IPS-15b (cell line): ENCODE results near the gene SINHCAF.
A peak's percentile ranks its signal among the peaks of the same experiment; 100 is the strongest.
"Not testable (repeated sequence)": the region's sequence is repeated elsewhere in the genome, so short reads cannot be mapped to it uniquely, and the experiment has no call there.

Experiments used
- H3K27me3 ChIP-seq: one replicate; pipeline ENCODE4 v1.6.1; 2013; ENCODE audit warnings: low read length; ENCODE audit not compliant: control insufficient read depth, insufficient read depth
- H3K36me3 ChIP-seq: one replicate; pipeline ENCODE4 v1.6.1; 2013; ENCODE audit warnings: low read length; ENCODE audit not compliant: control insufficient read depth, insufficient read depth
- H3K4me1 ChIP-seq: one replicate; pipeline ENCODE4 v1.6.1; 2013; ENCODE audit warnings: mild to moderate bottlenecking, low read length; ENCODE audit not compliant: control insufficient read depth, insufficient read depth
- H3K4me3 ChIP-seq: one replicate; pipeline ENCODE4 v1.5.1; 2013; ENCODE audit warnings: low read depth, low read length
- H3K9ac ChIP-seq: one replicate; pipeline ENCODE4 v1.6.1; 2013; ENCODE audit warnings: low read depth, mild to moderate bottlenecking, low read length
- H3K9me3 ChIP-seq: one replicate; pipeline ENCODE4 v1.6.1; 2013; ENCODE audit warnings: mild to moderate bottlenecking, low read length; ENCODE audit not compliant: control insufficient read depth, insufficient read depth

The SINHCAF gene

GRCh38 chr12:31325877-31326631 is at the start of gene SINHCAF:
Gene SINHCAF (minus strand): TSS chr12:31326150. CDS start chr12:31298204, 27,946 bp downstream.
- Histone ChIP-seq H3K9ac (peak within 1 kb of the TSS; percentile 99), H3K9me3 (no peaks in the 10 kb centered on the region), H3K4me3 (peak within 1 kb of the TSS; percentile 98), H3K36me3 (peaks cover 7% of the 10 kb centered on the region), H3K4me1 (peaks cover 12% of the 10 kb centered on the region), H3K27me3 (no peaks in the 10 kb centered on the region)

- H3K27me3 ChIP-seq, H3K4me3 ChIP-seq, H3K4me1 ChIP-seq, H3K36me3 ChIP-seq, H3K9me3 ChIP-seq, H3K9ac ChIP-seq: not testable (repeated sequence)
Measured at GRCh38 chr12:31375422-31375821, 49.5 kb upstream of the SINHCAF start.

GRCh38 chr12:31371256-31371620 is 45.3 kb upstream of the SINHCAF start:
- no peaks in the 10 kb centered on the region for H3K27me3 ChIP-seq
- peak overlapping the region; percentile 69 for H3K4me3 ChIP-seq
- H3K9me3 ChIP-seq: no peaks in the 10 kb centered on the region
- H3K9ac ChIP-seq: peak overlapping the region; percentile 76
- no peaks in the 10 kb centered on the region for H3K36me3 ChIP-seq
- peaks cover 23% of the 10 kb centered on the region for H3K4me1 ChIP-seq

- peaks cover 23% of the 10 kb centered on the region for H3K4me1 ChIP-seq
- no peaks in the 10 kb centered on the region for H3K27me3 ChIP-seq
- H3K36me3 ChIP-seq: no peaks in the 10 kb centered on the region
- peak overlapping the region; percentile 69 for H3K4me3 ChIP-seq
- H3K9me3 ChIP-seq: no peaks in the 10 kb centered on the region
- peak overlapping the region; percentile 76 for H3K9ac ChIP-seq
Measured at GRCh38 chr12:31370531-31371255, 44.7 kb upstream of the SINHCAF start.

GRCh38 chr12:31369712-31370521 is 44.0 kb upstream of the SINHCAF start:
- H3K9ac ChIP-seq: peak overlapping the region; percentile 42
- H3K36me3 ChIP-seq: no peaks in the 10 kb centered on the region
- H3K4me3 ChIP-seq: peak overlapping the region; percentile 69
- no peaks in the 10 kb centered on the region for H3K9me3 ChIP-seq
- peaks cover 23% of the 10 kb centered on the region for H3K4me1 ChIP-seq
- H3K27me3 ChIP-seq: no peaks in the 10 kb centered on the region

- H3K4me3 ChIP-seq: peak overlapping the region; percentile 13
- peak overlapping the region; percentile 48 for H3K9ac ChIP-seq
- H3K27me3 ChIP-seq: no peaks in the 10 kb centered on the region
- H3K4me1 ChIP-seq: peaks cover 23% of the 10 kb centered on the region
- H3K36me3 ChIP-seq: no peaks in the 10 kb centered on the region
- no peaks in the 10 kb centered on the region for H3K9me3 ChIP-seq
Measured at GRCh38 chr12:31368666-31369361, 42.9 kb upstream of the SINHCAF start.

- H3K9ac ChIP-seq: no peak overlapping the region
- no peaks in the 10 kb centered on the region for H3K27me3 ChIP-seq
- H3K4me1 ChIP-seq: peaks cover 37% of the 10 kb centered on the region
- H3K4me3 ChIP-seq: no peak overlapping the region
- H3K36me3 ChIP-seq: no peaks in the 10 kb centered on the region
- no peaks in the 10 kb centered on the region for H3K9me3 ChIP-seq
Measured at GRCh38 chr12:31366104-31366621, 40.2 kb upstream of the SINHCAF start.

GRCh38 chr12:31363831-31364230 is 37.9 kb upstream of the SINHCAF start:
- Histone ChIP-seq H3K4me3 (no peak overlapping the region), H3K9me3 (no peaks in the 10 kb centered on the region), H3K4me1 (peaks cover 21% of the 10 kb centered on the region)

GRCh38 chr12:31363416-31363809 is 37.5 kb upstream of the SINHCAF start:
- no peaks in the 10 kb centered on the region for H3K36me3 ChIP-seq
- H3K9me3 ChIP-seq: no peaks in the 10 kb centered on the region
- H3K27me3 ChIP-seq: no peaks in the 10 kb centered on the region
- H3K4me3 ChIP-seq: no peak overlapping the region
- peaks cover 16% of the 10 kb centered on the region for H3K4me1 ChIP-seq
- no peak overlapping the region for H3K9ac ChIP-seq

More at GRCh38 chr12:31363831-31364230, 37.9 kb upstream of the SINHCAF start:
- H3K36me3 ChIP-seq: no peaks in the 10 kb centered on the region
- no peak overlapping the region for H3K9ac ChIP-seq
- no peaks in the 10 kb centered on the region for H3K27me3 ChIP-seq

GRCh38 chr12:31362759-31363415 is 36.9 kb upstream of the SINHCAF start:
- Histone ChIP-seq H3K36me3 (no peaks in the 10 kb centered on the region), H3K9ac (peak overlapping the region; percentile 41), H3K4me1 (peaks cover 15% of the 10 kb centered on the region), H3K9me3 (no peaks in the 10 kb centered on the region), H3K4me3 (peak overlapping the region; percentile 11), H3K27me3 (no peaks in the 10 kb centered on the region)
